Lower lobe of right lung (tissue), 2 donors: ENCODE results near the gene KIAA0513. TPM values are rescaled to one million over a fixed set of nuclear protein-coding genes. Genes with fewer than 3 reads are reported as not detected.

Experiments
- ATAC-seq, 2 donors: fragments of 200-7000 bp; cut with Tn5 transposase; one replicate each; pipeline ENCODE4 v1.9.1; 2020 to 2022; ENCODE audit warnings: mild to moderate bottlenecking in 2 of 2, moderate library complexity in 2 of 2
- DNase-seq: peaks from one replicate; pipeline ENCODE4 v3.0.0-alpha.2; 2020
- H3K27ac ChIP-seq: fragments of 200-600 bp; one replicate; pipeline ENCODE4 v1.8.0; 2022
- H3K27me3 ChIP-seq: fragments of 200-600 bp; one replicate; pipeline ENCODE4 v1.8.0; 2022; ENCODE audit warnings: low read depth
- H3K36me3 ChIP-seq: fragments of 200-600 bp; one replicate; pipeline ENCODE4 v1.8.0; 2022; ENCODE audit warnings: mild to moderate bottlenecking
- H3K4me1 ChIP-seq: fragments of 200-600 bp; one replicate; pipeline ENCODE4 v1.8.0; 2022
- H3K4me3 ChIP-seq: fragments of 200-600 bp; one replicate; pipeline ENCODE4 v1.8.0; 2022; ENCODE audit warnings: mild to moderate bottlenecking
- H3K9me3 ChIP-seq: fragments of 200-600 bp; one replicate; pipeline ENCODE4 v1.8.0; 2022
- intact Hi-C: fragments of 100-400 bp; cut with DNase I; formaldehyde crosslinking; loops from one replicate; pipeline ENCODE4 v1.11.0; 2022
- total RNA-seq: library from RNA; stranded (reverse); fragmentation: NEBNext Ultra II Directional; extraction: Animal tissue kit (Norgen Biotek cat#: 25700); gene quantifications from one replicate; pipeline ENCODE4 v1.2.1, GENCODE V29; 2021
- TF ChIP-seq, protein P1 (sequence below): fragments of 200-600 bp; IDR thresholded peaks from one replicate; pipeline ENCODE4 v1.8.0; 2022; ENCODE audit warnings: antibody characterized with exemption, mild to moderate bottlenecking
- donor health status: DM: no; HTN: yes; CAD: no; lungs with severe emphysema.

KIAA0513 gene
- total RNA-seq, 1 donor from 2014 or later: 31.1 TPM

DNA sequence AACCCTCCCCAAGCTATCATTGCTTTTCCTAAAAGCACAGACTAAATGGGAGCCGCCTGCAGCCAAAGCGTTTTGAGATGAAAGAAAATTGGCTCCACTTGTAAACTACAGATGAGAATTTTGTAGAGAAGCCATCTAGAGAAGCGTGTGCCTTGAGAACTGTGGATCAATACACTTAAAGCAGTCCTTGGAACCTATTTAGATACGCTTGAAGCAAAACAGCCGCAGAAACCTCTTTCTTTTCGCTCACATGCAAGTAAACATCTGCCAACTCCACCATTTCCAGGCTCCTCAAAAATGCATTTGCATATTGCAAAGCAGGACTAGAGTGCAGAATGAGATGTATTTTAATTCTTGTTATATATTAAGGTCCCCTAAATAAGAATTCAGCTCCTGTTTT is 13.1 kb downstream of the KIAA0513 start:
- H3K4me1 ChIP-seq: peaks cover 15% of the 10 kb centered on the region
- DNase-seq (no peak), ATAC-seq (no peak)
- no peaks in the 10 kb centered on the region for H3K9me3 ChIP-seq
- no peak overlapping the region for H3K27ac ChIP-seq
- no peaks in the 10 kb centered on the region for H3K36me3 ChIP-seq
- H3K4me3 ChIP-seq: no peak overlapping the region
- no peaks in the 10 kb centered on the region for H3K27me3 ChIP-seq
- intact Hi-C loops: no loop called here
- TF ChIP-seq, protein P1, sequence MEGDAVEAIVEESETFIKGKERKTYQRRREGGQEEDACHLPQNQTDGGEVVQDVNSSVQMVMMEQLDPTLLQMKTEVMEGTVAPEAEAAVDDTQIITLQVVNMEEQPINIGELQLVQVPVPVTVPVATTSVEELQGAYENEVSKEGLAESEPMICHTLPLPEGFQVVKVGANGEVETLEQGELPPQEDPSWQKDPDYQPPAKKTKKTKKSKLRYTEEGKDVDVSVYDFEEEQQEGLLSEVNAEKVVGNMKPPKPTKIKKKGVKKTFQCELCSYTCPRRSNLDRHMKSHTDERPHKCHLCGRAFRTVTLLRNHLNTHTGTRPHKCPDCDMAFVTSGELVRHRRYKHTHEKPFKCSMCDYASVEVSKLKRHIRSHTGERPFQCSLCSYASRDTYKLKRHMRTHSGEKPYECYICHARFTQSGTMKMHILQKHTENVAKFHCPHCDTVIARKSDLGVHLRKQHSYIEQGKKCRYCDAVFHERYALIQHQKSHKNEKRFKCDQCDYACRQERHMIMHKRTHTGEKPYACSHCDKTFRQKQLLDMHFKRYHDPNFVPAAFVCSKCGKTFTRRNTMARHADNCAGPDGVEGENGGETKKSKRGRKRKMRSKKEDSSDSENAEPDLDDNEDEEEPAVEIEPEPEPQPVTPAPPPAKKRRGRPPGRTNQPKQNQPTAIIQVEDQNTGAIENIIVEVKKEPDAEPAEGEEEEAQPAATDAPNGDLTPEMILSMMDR: no peak

DNA sequence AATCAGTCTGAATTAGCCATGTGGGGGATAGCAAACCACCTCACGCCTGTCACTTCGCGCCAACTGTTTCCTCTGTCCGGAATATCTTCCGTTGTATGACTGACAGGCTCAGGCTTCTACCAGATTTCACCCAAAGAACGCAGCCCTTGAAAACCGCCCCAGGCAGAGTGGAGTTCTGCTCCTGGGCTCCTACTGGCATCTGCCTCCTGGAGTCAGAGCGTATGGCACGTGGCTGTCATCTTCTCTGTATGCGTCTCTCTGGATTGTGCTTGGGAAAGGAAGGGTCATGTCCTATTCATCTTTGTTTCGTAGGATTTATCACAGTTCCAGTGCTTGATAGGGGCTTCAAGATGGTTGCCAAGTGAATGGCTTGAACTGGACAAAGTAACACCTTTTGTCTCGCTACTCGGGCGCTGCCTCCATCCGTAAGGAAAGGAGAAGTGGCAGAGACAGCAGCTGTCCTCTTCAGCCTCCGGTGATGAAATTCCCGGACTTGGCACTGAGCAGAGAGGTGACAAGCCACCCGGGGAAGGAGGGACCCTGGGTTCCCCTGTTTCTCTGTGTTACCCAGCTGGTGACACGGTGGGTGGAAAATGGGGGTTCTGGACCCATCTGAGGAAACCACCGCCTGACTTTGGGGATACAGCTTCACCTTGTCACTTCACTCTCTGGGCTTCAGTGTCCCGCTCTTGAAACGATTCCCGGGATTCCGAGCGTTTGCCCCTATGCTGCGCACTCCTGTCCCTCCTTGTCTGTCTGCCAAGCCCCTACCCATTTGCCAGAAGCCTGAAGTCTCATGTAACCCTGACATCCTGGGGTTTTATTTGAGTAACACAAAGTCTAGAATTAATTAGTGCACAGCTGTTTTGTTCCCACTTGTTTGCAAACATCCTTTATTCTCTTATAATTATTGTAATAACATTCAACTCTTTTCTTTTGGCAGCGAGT is 13.9 kb downstream of the KIAA0513 start:
- H3K27me3 ChIP-seq: no peaks in the 10 kb centered on the region
- intact Hi-C loops: no loop called here
- no peaks in the 10 kb centered on the region for H3K9me3 ChIP-seq
- DNase-seq (peak; percentile 53), ATAC-seq (peak in 1 of 2 donors; percentile 44)
- H3K36me3 ChIP-seq: no peaks in the 10 kb centered on the region
- TF ChIP-seq, protein P1: no peak
- H3K4me3 ChIP-seq: no peak overlapping the region
- H3K27ac ChIP-seq: no peak overlapping the region
- peaks cover 16% of the 10 kb centered on the region for H3K4me1 ChIP-seq

DNA sequence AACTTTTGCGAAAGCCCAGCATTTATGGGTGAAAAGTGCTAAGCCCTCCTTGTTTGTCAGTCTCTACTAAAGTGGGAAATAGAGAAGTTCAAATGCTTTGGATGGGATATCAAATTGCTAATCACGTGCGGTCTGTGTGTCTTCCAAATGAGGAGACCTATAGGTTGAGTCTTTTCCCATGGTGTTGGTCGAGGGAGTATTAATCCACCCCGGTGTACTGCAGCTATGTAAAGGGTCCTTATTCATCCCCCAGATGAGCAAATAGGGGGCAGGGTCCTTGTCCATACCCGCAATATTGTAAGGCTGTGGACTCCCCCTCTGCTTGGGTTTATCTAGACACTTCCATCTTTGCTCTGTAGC is 14.6 kb downstream of the KIAA0513 start:
- intact Hi-C loops: no loop called here
- Histone ChIP-seq H3K4me1 (peaks cover 16% of the 10 kb centered on the region), H3K27me3 (no peaks in the 10 kb centered on the region), H3K9me3 (no peaks in the 10 kb centered on the region), H3K4me3 (no peak overlapping the region), H3K36me3 (no peaks in the 10 kb centered on the region), H3K27ac (no peak overlapping the region)
- TF ChIP-seq, protein P1: no peak
- DNase-seq (no peak), ATAC-seq (no peak)

DNA sequence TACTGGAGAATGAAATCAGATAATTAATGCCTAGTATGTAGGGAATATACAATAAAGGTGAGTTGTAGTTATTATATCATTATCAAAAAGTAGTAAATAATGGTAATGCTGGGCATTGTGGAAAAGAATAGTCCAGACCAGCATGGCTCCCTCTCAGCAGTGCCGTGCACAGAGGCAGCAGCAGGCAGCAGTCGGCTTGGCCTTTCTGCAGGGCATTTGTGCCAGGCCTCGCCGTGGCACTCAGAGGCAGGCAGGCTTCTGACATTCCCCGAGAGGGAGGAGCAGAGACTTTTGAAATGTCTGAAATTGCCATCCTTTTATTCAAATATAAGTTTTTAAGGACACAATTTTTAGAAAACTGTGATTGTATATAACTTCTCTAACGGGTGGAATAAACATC is 15.0 kb downstream of the KIAA0513 start:
- DNase-seq: no peak
- H3K9me3 ChIP-seq: no peaks in the 10 kb centered on the region
- H3K27me3 ChIP-seq: no peaks in the 10 kb centered on the region
- TF ChIP-seq, protein P1: no peak
- intact Hi-C loops: no loop called here
- peaks cover 19% of the 10 kb centered on the region for H3K4me1 ChIP-seq
- ATAC-seq: no peak
- H3K4me3 ChIP-seq: no peak overlapping the region
- H3K27ac ChIP-seq: no peak overlapping the region
- H3K36me3 ChIP-seq: no peaks in the 10 kb centered on the region

DNA sequence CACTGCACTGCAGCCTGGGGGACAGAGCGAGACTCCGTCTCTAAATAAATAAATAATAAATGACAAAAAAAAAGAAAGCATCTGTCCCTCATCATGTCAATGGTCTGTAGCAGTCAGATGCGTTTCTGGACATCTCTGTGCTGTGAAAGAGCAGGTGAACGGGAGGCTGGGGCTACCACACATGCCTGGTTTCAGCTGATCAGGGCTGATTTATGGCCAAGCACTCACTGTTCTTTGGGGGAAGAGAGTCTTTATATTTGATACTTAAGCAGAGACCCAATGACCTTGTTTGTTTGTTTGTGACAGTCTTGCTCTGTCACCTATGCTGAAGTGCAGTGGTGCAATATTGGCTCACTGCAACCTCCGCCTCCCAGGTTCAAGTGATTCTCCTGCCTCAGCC is 17.5 kb downstream of the KIAA0513 start:
- Histone ChIP-seq H3K9me3 (no peaks in the 10 kb centered on the region), H3K27me3 (no peaks in the 10 kb centered on the region), H3K27ac (no peak overlapping the region), H3K4me1 (peaks cover 25% of the 10 kb centered on the region), H3K4me3 (no peak overlapping the region), H3K36me3 (no peaks in the 10 kb centered on the region)
- intact Hi-C loops: no loop called here
- ATAC-seq: no peak
- TF ChIP-seq, protein P1: no peak
- no peak for DNase-seq
